HepG2 (cell line): ENCODE data around the gene ETF1. TPM values are rescaled to one million over a fixed set of nuclear protein-coding genes. Genes with fewer than 3 reads are reported as not detected.

Experiments
- ATAD3A ChIP-seq: sonication (generic); formaldehyde crosslinking; IDR thresholded peaks from 2 replicates; pipeline ENCODE4 v1.4.0; 2020; ENCODE audit warnings: missing genetic modification reagents
- DBP ChIP-seq: sonication (generic); formaldehyde crosslinking; IDR thresholded peaks from 2 replicates; pipeline ENCODE4 v1.4.0; 2020; ENCODE audit warnings: missing genetic modification reagents; ENCODE audit errors: not compliant biosample characterization
- FOXJ3 ChIP-seq: sonication (generic); formaldehyde crosslinking; IDR thresholded peaks from 2 replicates; pipeline ENCODE4 v1.4.0; 2020; ENCODE audit warnings: missing genetic modification reagents, mild to moderate bottlenecking, borderline replicate concordance
- GPN1 ChIP-seq: sonication (generic); formaldehyde crosslinking; IDR thresholded peaks from 2 replicates; pipeline ENCODE4 v1.5.1; 2020; ENCODE audit warnings: missing genetic modification reagents, borderline replicate concordance
- HMGXB4 ChIP-seq, 2 experiments: sonication (generic) in 1 of 2; formaldehyde crosslinking in 1 of 2; IDR thresholded peaks; 2 replicates each; pipeline versions ENCODE4 v1.4.0 to v1.6.1; 2018 to 2020; ENCODE audit warnings: missing genetic modification reagents in 2 of 2, borderline replicate concordance in 1 of 2, low read depth in 1 of 2, mild to moderate bottlenecking in 1 of 2, missing biosample characterization in 1 of 2
- HOMEZ ChIP-seq: IDR thresholded peaks from 2 replicates; pipeline ENCODE4 v1.6.1; 2016; ENCODE audit warnings: low read depth
- HOXA5 ChIP-seq: sonication (generic); formaldehyde crosslinking; IDR thresholded peaks from 2 replicates; pipeline ENCODE4 v1.4.0; 2020; ENCODE audit warnings: missing genetic modification reagents
- KAT2B ChIP-seq: fragments of 150-350 bp; IDR thresholded peaks from 2 replicates; pipeline ENCODE4 v1.6.1; 2014; ENCODE audit warnings: low read depth, low read length, borderline replicate concordance
- LRRFIP1 ChIP-seq: sonication (generic); formaldehyde crosslinking; conservative IDR thresholded peaks from 2 replicates; pipeline ENCODE4 v1.4.0; 2020; ENCODE audit warnings: missing genetic modification reagents
- PHF20 ChIP-seq: sonication (generic); formaldehyde crosslinking; IDR thresholded peaks from 2 replicates; pipeline ENCODE4 v1.5.0; 2020; ENCODE audit warnings: mild to moderate bottlenecking, missing genetic modification reagents
- SMAD3 ChIP-seq: sonication (generic); formaldehyde crosslinking; IDR thresholded peaks from 2 replicates; pipeline ENCODE4 v1.4.0; 2020; ENCODE audit warnings: missing genetic modification reagents
- SNAPC2 ChIP-seq: sonication (generic); formaldehyde crosslinking; IDR thresholded peaks from 2 replicates; pipeline ENCODE4 v1.8.1; 2022; ENCODE audit warnings: mild to moderate bottlenecking, missing genetic modification reagents
- SRF ChIP-seq: IDR thresholded peaks from 2 replicates; pipeline ENCODE4 v1.6.1; 2011; ENCODE audit warnings: mild to moderate bottlenecking, low read depth, low read length, moderate library complexity
- ZBTB38 ChIP-seq: sonication (generic); formaldehyde crosslinking; IDR thresholded peaks from 2 replicates; pipeline ENCODE4 v1.5.1; 2020; ENCODE audit warnings: mild to moderate bottlenecking, missing genetic modification reagents
- ZBTB43 ChIP-seq: sonication (generic); formaldehyde crosslinking; conservative IDR thresholded peaks from 2 replicates; pipeline ENCODE4 v1.4.0; 2020; ENCODE audit warnings: missing genetic modification reagents
- ZFP37 ChIP-seq: sonication (generic); formaldehyde crosslinking; IDR thresholded peaks from 2 replicates; pipeline ENCODE4 v1.4.0; 2020; ENCODE audit warnings: missing genetic modification reagents, borderline replicate concordance
- ZMAT3 ChIP-seq: sonication (generic); formaldehyde crosslinking; conservative IDR thresholded peaks from 2 replicates; pipeline ENCODE4 v1.7.0; 2021; ENCODE audit warnings: missing genetic modification reagents
- ZNF136 ChIP-seq: sonication (generic); formaldehyde crosslinking; IDR thresholded peaks from 2 replicates; pipeline ENCODE4 v1.8.1; 2022; ENCODE audit warnings: low read depth, mild to moderate bottlenecking, moderate library complexity, missing genetic modification reagents
- ZNF230 ChIP-seq: sonication (generic); formaldehyde crosslinking; IDR thresholded peaks from 2 replicates; pipeline ENCODE4 v1.4.0; 2020; ENCODE audit warnings: mild to moderate bottlenecking, missing genetic modification reagents
- ZNF33A ChIP-seq: sonication (generic); formaldehyde crosslinking; IDR thresholded peaks from 2 replicates; pipeline ENCODE4 v1.5.1; 2020; ENCODE audit warnings: missing genetic modification reagents, mild to moderate bottlenecking, moderate library complexity, borderline replicate concordance
- ZNF766 ChIP-seq: sonication (generic); formaldehyde crosslinking; IDR thresholded peaks from 2 replicates; pipeline ENCODE4 v1.5.0; 2020; ENCODE audit warnings: missing genetic modification reagents, borderline replicate concordance
- ZNF775 ChIP-seq: sonication (generic); formaldehyde crosslinking; IDR thresholded peaks from 2 replicates; pipeline ENCODE4 v1.4.0; 2020; ENCODE audit warnings: missing genetic modification reagents, mild to moderate bottlenecking, moderate library complexity, borderline replicate concordance
- ZSCAN30 ChIP-seq: sonication (generic); formaldehyde crosslinking; IDR thresholded peaks from 2 replicates; pipeline ENCODE4 v1.5.0; 2020; ENCODE audit warnings: mild to moderate bottlenecking, missing genetic modification reagents
- polyA plus RNA-seq, 8 experiments: library from polyadenylated mRNA; depleted of rRNA in 3 of 8; stranded (reverse) in 7 of 8; unstranded in 1 of 8; fragments of >200 nt; fragmentation: Illumina TruSeq in 4 of 8; extraction: Trizol in 4 of 8; gene quantifications; 2 replicates each; pipeline versions ENCODE4 v1.2.1 to v1.2.3, GENCODE V29; 2011 to 2016; ENCODE audit warnings: low read depth in 4 of 8, missing spikeins in 1 of 8, mixed read lengths in 1 of 8; ENCODE audit not compliant: insufficient read depth in 1 of 8
- total RNA-seq, 5 experiments: library from RNA; depleted of rRNA; stranded (reverse); fragments of >200 nt; fragmentation: Illumina TruSeq; extraction: Trizol; gene quantifications; 2 replicates each; pipeline ENCODE4 v1.2.3, GENCODE V29; 2016; ENCODE audit warnings: low read depth in 1 of 5

Gene ETF1
- total and polyA plus RNA-seq, 2 of the 13 experiments (the other 11 are each of a cell fraction or from before 2014, with no cell fraction given): 52.1 to 184 TPM

GRCh38 chr5:138492560-138493045 is 50.4 kb downstream of the ETF1 start (continued):
- no peak for TF ChIP-seq LRRFIP1
- no peak for TF ChIP-seq ZNF136
- no peak for TF ChIP-seq SMAD3 (CRISPR knock-in tag)
- no peak for TF ChIP-seq ZNF33A (CRISPR knock-in tag)
- no peak for TF ChIP-seq HOMEZ
- peak; percentile 34; the same call in 1 of the 2 replicates for TF ChIP-seq ZBTB38 (CRISPR knock-in tag)
- no peak for TF ChIP-seq HMGXB4 (CRISPR knock-in tag; IDR thresholded peaks at IDR 0.05; ENCODE audit: borderline replicate concordance in 1 of 2, low read depth in 1 of 2)
- no peak for TF ChIP-seq FOXJ3 (CRISPR knock-in tag)
- TF ChIP-seq ZMAT3: no peak
- no peak for TF ChIP-seq SNAPC2 (CRISPR knock-in tag)
- TF ChIP-seq GPN1: no peak
- TF ChIP-seq KAT2B: no peak
- TF ChIP-seq ZFP37 (CRISPR knock-in tag): 0 out of 2 replicates have a peak, but pooled peaks have one; percentile 8
- no peak for TF ChIP-seq ZNF775 (CRISPR knock-in tag)
- no peak for TF ChIP-seq ZNF230 (CRISPR knock-in tag)
- TF ChIP-seq ZBTB43 (CRISPR knock-in tag): no peak
- TF ChIP-seq HOXA5 (CRISPR knock-in tag): no peak
- no peak for TF ChIP-seq ATAD3A
- no peak for TF ChIP-seq DBP
- no peak for TF ChIP-seq ZNF766
- no peak for TF ChIP-seq ZSCAN30 (CRISPR knock-in tag)
- TF ChIP-seq PHF20 (CRISPR knock-in tag): 0 out of 2 replicates have a peak, but pooled peaks have one; percentile 38
- TF ChIP-seq SRF: no peak
